ENCODE data around the gene AIFM3. TPM values are rescaled to one million over a fixed set of nuclear protein-coding genes. Genes with fewer than 3 reads are reported as not detected.

Gene AIFM3
- total RNA-seq, 4 donors from 2014 or later, result 112 to 150 (median 126) TPM

- no peaks in the 10 kb centered on the region for H3K4me1 ChIP-seq
- H3K36me3 ChIP-seq, result peaks cover 0 to 13% (median 0%) of the 10 kb centered on the region in 4 donors
- intact Hi-C loops (cut with DNase I; ENCODE audit: low total_unique reads), result no loop called here
- WGBS, 2 donors (ENCODE audit: low coverage in 1 of 2), result 67 to 91% methylated on average over 3 to 21 of the region's 21 CpGs
- no peak overlapping the region for H3K27ac ChIP-seq
- no peak overlapping the region for H3K4me3 ChIP-seq
- in situ Hi-C loops (cut with MboI; ENCODE audit: low pct_ligation_motif_present in 1 of 4, low pct_unique_long_range_greater_than_20kb in 1 of 4, low sequenced_read_pairs in 3 of 4), result no loop called here
- no peaks in the 10 kb centered on the region for H3K9me3 ChIP-seq
- no peaks in the 10 kb centered on the region for H3K27me3 ChIP-seq
- no peak for DNase-seq
- TF ChIP-seq EP300 (IDR thresholded peaks at IDR 0.05; ENCODE audit: low read depth), result no peak
Observed at GRCh38 chr22:20992456-20993303, 25.6 kb downstream of the AIFM3 start.

GRCh38 chr22:20993304-20994127 is 26.5 kb downstream of the AIFM3 start:
- WGBS, 2 donors (ENCODE audit: low coverage in 1 of 2), result 94% methylated on average over 20 of the region's 29 CpGs; no CpG with 5 or more reads in 1 of the 2 donors
- DNase-seq, result no peak
- intact Hi-C loops (cut with DNase I; ENCODE audit: low total_unique reads), result no loop called here
- Histone ChIP-seq H3K36me3 (peaks cover 0 to 13% (median 0%) of the 10 kb centered on the region in 4 donors), H3K27me3 (no peaks in the 10 kb centered on the region), H3K9me3 (no peaks in the 10 kb centered on the region), H3K4me3 (no peak overlapping the region), H3K4me1 (no peaks in the 10 kb centered on the region), H3K27ac (no peak overlapping the region)
- TF ChIP-seq CTCF (IDR thresholded peaks at IDR 0.05) (no peak), POLR2A (IDR thresholded peaks at IDR 0.05) (no peak), POLR2AphosphoS5 (IDR thresholded peaks at IDR 0.05) (no peak), EP300 (IDR thresholded peaks at IDR 0.05; ENCODE audit: low read depth) (no peak)
- in situ Hi-C loops (cut with MboI; ENCODE audit: low pct_ligation_motif_present in 1 of 4, low pct_unique_long_range_greater_than_20kb in 1 of 4, low sequenced_read_pairs in 3 of 4), result no loop called here

GRCh38 chr22:20994128-20994901 is 27.3 kb downstream of the AIFM3 start:
- H3K4me3 ChIP-seq, result no peak overlapping the region
- peaks cover 0 to under 1% (median 0%) of the 10 kb centered on the region in 4 donors for H3K4me1 ChIP-seq
- intact Hi-C loops (cut with DNase I; ENCODE audit: low total_unique reads), result no loop called here
- no peaks in the 10 kb centered on the region for H3K9me3 ChIP-seq
- WGBS, 2 donors (ENCODE audit: low coverage in 1 of 2), result 91% methylated on average over 23 of the region's 30 CpGs; no CpG with 5 or more reads in 1 of the 2 donors
- in situ Hi-C loops (cut with MboI; ENCODE audit: low pct_ligation_motif_present in 1 of 4, low pct_unique_long_range_greater_than_20kb in 1 of 4, low sequenced_read_pairs in 3 of 4), result no loop called here
- no peak overlapping the region for H3K27ac ChIP-seq
- DNase-seq, result no peak
- no peak for TF ChIP-seq POLR2A (IDR thresholded peaks at IDR 0.05)
- no peak for TF ChIP-seq CTCF (IDR thresholded peaks at IDR 0.05)
- TF ChIP-seq EP300 (IDR thresholded peaks at IDR 0.05; ENCODE audit: low read depth), result no peak
- no peak for TF ChIP-seq POLR2AphosphoS5 (IDR thresholded peaks at IDR 0.05)
- H3K27me3 ChIP-seq, result no peaks in the 10 kb centered on the region
- peaks cover 0 to 13% (median under 1%) of the 10 kb centered on the region in 4 donors for H3K36me3 ChIP-seq

- Histone ChIP-seq H3K4me1 (peaks cover under 1 to 6% (median 3%) of the 10 kb centered on the region in 4 donors), H3K27me3 (no peaks in the 10 kb centered on the region), H3K4me3 (no peak overlapping the region), H3K9me3 (no peaks in the 10 kb centered on the region), H3K36me3 (peaks cover 0 to 18% (median 2%) of the 10 kb centered on the region in 4 donors), H3K27ac (no peak overlapping the region)
- intact Hi-C loops (cut with DNase I; ENCODE audit: low total_unique reads), result no loop called here
- 100% methylated on average over 6 of the region's 10 CpGs; no CpG with 5 or more reads in 1 of the 2 donors for WGBS, 2 donors (ENCODE audit: low coverage in 1 of 2)
- in situ Hi-C loops (cut with MboI; ENCODE audit: low pct_ligation_motif_present in 1 of 4, low pct_unique_long_range_greater_than_20kb in 1 of 4, low sequenced_read_pairs in 3 of 4), result no loop called here
- no peak for DNase-seq
- no peak for TF ChIP-seq POLR2A (IDR thresholded peaks at IDR 0.05)
- TF ChIP-seq POLR2AphosphoS5 (IDR thresholded peaks at IDR 0.05), result no peak
- TF ChIP-seq EP300 (IDR thresholded peaks at IDR 0.05; ENCODE audit: low read depth), result no peak
- TF ChIP-seq CTCF (IDR thresholded peaks at IDR 0.05), result no peak
Observed at GRCh38 chr22:20994902-20995241, 27.8 kb downstream of the AIFM3 start.

Data from transverse colon (tissue), 4 donors.